ENCODE results near the gene PARD3. TPM values are rescaled to one million over a fixed set of nuclear protein-coding genes. Genes with fewer than 3 reads are reported as not detected.

The PARD3 gene
- total and polyA plus RNA-seq, 7 experiments from 2014 or later = 0.19 to 1.2 (median 0.43) TPM

GRCh38 chr10:34624323-34625153, 190.6 kb downstream of the PARD3 start:
- Mint-ChIP-seq H3K4me3 (no peak overlapping the region), H3K36me3 (no peaks in the 10 kb centered on the region), H3K9me3 (no peaks in the 10 kb centered on the region), H3K27me3 (peaks cover 0 to 5% (median 0%) of the 10 kb centered on the region in 5 donors), H3K4me1 (peaks cover 0 to 2% (median 0%) of the 10 kb centered on the region in 7 donors), H3K27ac (no peak overlapping the region)
- H3K4me3 ChIP-seq (ENCODE audit: low read length) = no peak overlapping the region
- no peaks in the 10 kb centered on the region for H3K4me1 ChIP-seq (ENCODE audit: control insufficient read depth in 2 of 2, insufficient read depth in 2 of 2, low read length in 2 of 2)
- DNase-seq (no peak), ATAC-seq (no peak)
- ChIA-PET POLR2A (no interaction called here), CTCF (interaction anchor here (0.6 to 1.1 kb wide), 3 partner anchors 12 to 1431 kb away, joined by 3 to 4 read pairs (median 4); no protein-coding TSS in a partner anchor)
- H3K9me3 ChIP-seq (ENCODE audit: control insufficient read depth in 2 of 3, low read length in 3 of 3) = no peaks in the 10 kb centered on the region
- no peak overlapping the region for H3K27ac ChIP-seq (ENCODE audit: low read depth, low read length)
- H3K36me3 ChIP-seq (ENCODE audit: control insufficient read depth in 2 of 3, insufficient read depth in 3 of 3, low read length in 3 of 3) = no peaks in the 10 kb centered on the region
- H3K27me3 ChIP-seq (ENCODE audit: control insufficient read depth in 2 of 2, insufficient read depth in 2 of 2, low read length in 2 of 2) = no peaks in the 10 kb centered on the region
- intact Hi-C loops (cut with micrococcal nuclease) = no loop called here

- Mint-ChIP-seq H3K4me3 (no peak overlapping the region), H3K36me3 (no peaks in the 10 kb centered on the region), H3K9me3 (no peaks in the 10 kb centered on the region), H3K27me3 (peaks cover 0 to 5% (median 0%) of the 10 kb centered on the region in 5 donors), H3K27ac (no peak overlapping the region), H3K4me1 (peaks cover 0 to 2% (median 0%) of the 10 kb centered on the region in 7 donors)
- H3K27ac ChIP-seq (ENCODE audit: low read depth, low read length) = no peak overlapping the region
- no peaks in the 10 kb centered on the region for H3K27me3 ChIP-seq (ENCODE audit: control insufficient read depth in 2 of 2, insufficient read depth in 2 of 2, low read length in 2 of 2)
- no peak overlapping the region for H3K4me3 ChIP-seq (ENCODE audit: low read length)
- DNase-seq (no peak), ATAC-seq (no peak)
- H3K9me3 ChIP-seq (ENCODE audit: control insufficient read depth in 2 of 3, low read length in 3 of 3) = no peaks in the 10 kb centered on the region
- H3K4me1 ChIP-seq (ENCODE audit: control insufficient read depth in 2 of 2, insufficient read depth in 2 of 2, low read length in 2 of 2) = no peaks in the 10 kb centered on the region
- intact Hi-C loops (cut with micrococcal nuclease) = no loop called here
- H3K36me3 ChIP-seq (ENCODE audit: control insufficient read depth in 2 of 3, insufficient read depth in 3 of 3, low read length in 3 of 3) = no peaks in the 10 kb centered on the region
- ChIA-PET POLR2A (no interaction called here), CTCF (no interaction called here)
These were observed 192.2 kb downstream of the PARD3 start for GRCh38 chr10:34622945-34623344.

GRCh38 chr10:34618611-34619010, 196.5 kb downstream of the PARD3 start:
- DNase-seq = no peak
- no peaks in the 10 kb centered on the region for H3K4me1 ChIP-seq (ENCODE audit: control insufficient read depth in 2 of 2, insufficient read depth in 2 of 2, low read length in 2 of 2)
- H3K27me3 ChIP-seq (ENCODE audit: control insufficient read depth in 2 of 2, insufficient read depth in 2 of 2, low read length in 2 of 2) = no peaks in the 10 kb centered on the region
- no peaks in the 10 kb centered on the region for H3K9me3 ChIP-seq (ENCODE audit: control insufficient read depth in 2 of 3, low read length in 3 of 3)
- no peaks in the 10 kb centered on the region for H3K36me3 Mint-ChIP-seq
- ATAC-seq = no peak
- no peak overlapping the region for H3K27ac Mint-ChIP-seq
- ChIA-PET CTCF (no interaction called here), POLR2A (no interaction called here)
- peaks cover 0 to 13% (median 6%) of the 10 kb centered on the region in 5 donors for H3K27me3 Mint-ChIP-seq
- no peak overlapping the region for H3K27ac ChIP-seq (ENCODE audit: low read depth, low read length)
- H3K4me1 Mint-ChIP-seq = no peaks in the 10 kb centered on the region
- intact Hi-C loops (cut with micrococcal nuclease) = no loop called here
- no peaks in the 10 kb centered on the region for H3K9me3 Mint-ChIP-seq
- H3K4me3 ChIP-seq (ENCODE audit: low read length) = no peak overlapping the region
- no peak overlapping the region for H3K4me3 Mint-ChIP-seq
- H3K36me3 ChIP-seq (ENCODE audit: control insufficient read depth in 2 of 3, insufficient read depth in 3 of 3, low read length in 3 of 3) = no peaks in the 10 kb centered on the region

GRCh38 chr10:34615770-34616169, 199.3 kb downstream of the PARD3 start:
- Histone ChIP-seq H3K4me3 (ENCODE audit: low read length) (no peak overlapping the region), H3K36me3 (ENCODE audit: control insufficient read depth in 2 of 3, insufficient read depth in 3 of 3, low read length in 3 of 3) (no peaks in the 10 kb centered on the region), H3K9me3 (ENCODE audit: control insufficient read depth in 2 of 3, low read length in 3 of 3) (no peaks in the 10 kb centered on the region), H3K4me1 (ENCODE audit: control insufficient read depth in 2 of 2, insufficient read depth in 2 of 2, low read length in 2 of 2) (no peaks in the 10 kb centered on the region), H3K27ac (ENCODE audit: low read depth, low read length) (no peak overlapping the region), H3K27me3 (ENCODE audit: control insufficient read depth in 2 of 2, insufficient read depth in 2 of 2, low read length in 2 of 2) (no peaks in the 10 kb centered on the region)
- DNase-seq (no peak), ATAC-seq (no peak)
- Mint-ChIP-seq H3K27me3 (peaks cover 0 to 15% (median 9%) of the 10 kb centered on the region in 5 donors), H3K36me3 (no peaks in the 10 kb centered on the region), H3K27ac (no peak overlapping the region), H3K9me3 (no peaks in the 10 kb centered on the region), H3K4me1 (no peaks in the 10 kb centered on the region), H3K4me3 (no peak overlapping the region)
- ChIA-PET POLR2A (no interaction called here), CTCF (no interaction called here)
- intact Hi-C loops (cut with micrococcal nuclease) = no loop called here

- ATAC-seq (no peak), DNase-seq (no peak)
- H3K36me3 ChIP-seq (ENCODE audit: control insufficient read depth in 2 of 3, insufficient read depth in 3 of 3, low read length in 3 of 3) = no peaks in the 10 kb centered on the region
- no peak overlapping the region for H3K4me3 ChIP-seq (ENCODE audit: low read length)
- Mint-ChIP-seq H3K27ac (no peak overlapping the region), H3K36me3 (no peaks in the 10 kb centered on the region), H3K27me3 (peaks cover 0 to 15% (median 9%) of the 10 kb centered on the region in 5 donors), H3K9me3 (no peaks in the 10 kb centered on the region), H3K4me1 (no peaks in the 10 kb centered on the region), H3K4me3 (no peak overlapping the region)
- ChIA-PET POLR2A (interaction anchor here (0.6 kb wide), 1 partner anchor 18 kb away, joined by 8 read pairs; no protein-coding TSS in a partner anchor), CTCF (interaction anchor here (0.7 kb wide), 1 partner anchor 11 kb away, joined by 3 read pairs; no protein-coding TSS in a partner anchor)
- no peaks in the 10 kb centered on the region for H3K9me3 ChIP-seq (ENCODE audit: control insufficient read depth in 2 of 3, low read length in 3 of 3)
- H3K27ac ChIP-seq (ENCODE audit: low read depth, low read length) = no peak overlapping the region
- no peaks in the 10 kb centered on the region for H3K27me3 ChIP-seq (ENCODE audit: control insufficient read depth in 2 of 2, insufficient read depth in 2 of 2, low read length in 2 of 2)
- no peaks in the 10 kb centered on the region for H3K4me1 ChIP-seq (ENCODE audit: control insufficient read depth in 2 of 2, insufficient read depth in 2 of 2, low read length in 2 of 2)
- intact Hi-C loops (cut with micrococcal nuclease) = no loop called here
These were observed 201.6 kb downstream of the PARD3 start for GRCh38 chr10:34613491-34613890.

GRCh38 chr10:34612938-34613337, 202.2 kb downstream of the PARD3 start:
- intact Hi-C loops (cut with micrococcal nuclease) = no loop called here
- no peak overlapping the region for H3K4me3 Mint-ChIP-seq

GRCh38 chr10:34612446-34612845, 202.7 kb downstream of the PARD3 start:
- Histone ChIP-seq H3K9me3 (ENCODE audit: control insufficient read depth in 2 of 3, low read length in 3 of 3) (no peaks in the 10 kb centered on the region), H3K36me3 (ENCODE audit: control insufficient read depth in 2 of 3, insufficient read depth in 3 of 3, low read length in 3 of 3) (no peaks in the 10 kb centered on the region), H3K27me3 (ENCODE audit: control insufficient read depth in 2 of 2, insufficient read depth in 2 of 2, low read length in 2 of 2) (no peaks in the 10 kb centered on the region), H3K4me3 (ENCODE audit: low read length) (no peak overlapping the region), H3K27ac (ENCODE audit: low read depth, low read length) (no peak overlapping the region), H3K4me1 (ENCODE audit: control insufficient read depth in 2 of 2, insufficient read depth in 2 of 2, low read length in 2 of 2) (no peaks in the 10 kb centered on the region)
- ChIA-PET CTCF (no interaction called here), POLR2A (no interaction called here)
- ATAC-seq = no peak
- Mint-ChIP-seq H3K4me1 (no peaks in the 10 kb centered on the region), H3K27me3 (peaks cover 0 to 14% (median 9%) of the 10 kb centered on the region in 5 donors), H3K36me3 (no peaks in the 10 kb centered on the region), H3K4me3 (no peak overlapping the region), H3K9me3 (no peaks in the 10 kb centered on the region), H3K27ac (no peak overlapping the region)
- no peak for DNase-seq
- intact Hi-C loops (cut with micrococcal nuclease) = no loop called here

More at GRCh38 chr10:34612938-34613337, 202.2 kb downstream of the PARD3 start:
- Mint-ChIP-seq H3K36me3 (no peaks in the 10 kb centered on the region), H3K4me1 (no peaks in the 10 kb centered on the region), H3K27me3 (peaks cover 0 to 15% (median 9%) of the 10 kb centered on the region in 5 donors), H3K27ac (no peak overlapping the region), H3K9me3 (no peaks in the 10 kb centered on the region)
- DNase-seq (no peak), ATAC-seq (no peak)
- H3K27me3 ChIP-seq (ENCODE audit: control insufficient read depth in 2 of 2, insufficient read depth in 2 of 2, low read length in 2 of 2) = no peaks in the 10 kb centered on the region
- H3K4me3 ChIP-seq (ENCODE audit: low read length) = no peak overlapping the region
- no peaks in the 10 kb centered on the region for H3K9me3 ChIP-seq (ENCODE audit: control insufficient read depth in 2 of 3, low read length in 3 of 3)
- no peaks in the 10 kb centered on the region for H3K36me3 ChIP-seq (ENCODE audit: control insufficient read depth in 2 of 3, insufficient read depth in 3 of 3, low read length in 3 of 3)
- no peaks in the 10 kb centered on the region for H3K4me1 ChIP-seq (ENCODE audit: control insufficient read depth in 2 of 2, insufficient read depth in 2 of 2, low read length in 2 of 2)
- POLR2A ChIA-PET = no interaction called here
- no peak overlapping the region for H3K27ac ChIP-seq (ENCODE audit: low read depth, low read length)
- CTCF ChIA-PET = interaction anchor here (0.7 kb wide), 1 partner anchor 12 kb away, joined by 3 read pairs; no protein-coding TSS in a partner anchor

Data from naive thymus-derived CD4-positive, alpha-beta T cell (primary cell).